Transverse colon (tissue), 3 donors: ENCODE measurements around the gene MYADM.
A peak's percentile ranks its signal among the peaks of the same experiment; 100 is the strongest.

ENCODE experiments used
- EP300 ChIP-seq: sonication (generic); formaldehyde crosslinking; IDR thresholded peaks from one replicate; pipeline ENCODE4 v1.6.1; 2017; ENCODE audit warnings: antibody characterized with exemption, low read depth
- POLR2A ChIP-seq: fragments of 450-650 bp; IDR thresholded peaks from one replicate; pipeline ENCODE4 v1.6.1; 2016; ENCODE audit warnings: antibody characterized with exemption, mild to moderate bottlenecking, moderate library complexity
- TF ChIP-seq, protein P1 (sequence below), 5 experiments: fragments of 200-600 bp in 3 of 5; fragments of 450-650 bp in 2 of 5; sonication (generic) in 3 of 5; IDR thresholded peaks; 1 replicate in 2 of 5; 2 replicates in 3 of 5; pipeline ENCODE4 v1.5.1; 2016 to 2017; ENCODE audit warnings: antibody characterized with exemption in 5 of 5, inconsistent platforms in 3 of 5, mild to moderate bottlenecking in 2 of 5, moderate library complexity in 1 of 5

DNA sequence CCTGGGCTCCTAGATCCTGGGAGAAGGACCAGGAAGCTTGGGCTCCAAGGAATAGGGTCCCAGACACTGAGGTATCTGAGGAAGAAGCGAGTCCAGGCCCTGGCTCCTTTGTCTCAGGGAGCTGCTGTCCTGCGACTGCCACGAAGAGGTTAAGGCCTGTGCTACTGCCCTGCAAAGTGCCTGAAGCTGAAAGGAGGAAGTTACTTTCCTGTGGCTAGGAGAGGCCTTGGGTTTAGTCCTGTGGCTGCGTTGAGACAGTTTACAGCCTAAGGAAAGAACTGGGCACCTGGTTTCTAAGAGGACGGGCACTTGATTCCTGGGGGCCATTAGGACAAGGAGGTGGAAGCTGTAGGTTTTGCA is 2.8 kb downstream of the MYADM start:
- TF ChIP-seq, protein P1, sequence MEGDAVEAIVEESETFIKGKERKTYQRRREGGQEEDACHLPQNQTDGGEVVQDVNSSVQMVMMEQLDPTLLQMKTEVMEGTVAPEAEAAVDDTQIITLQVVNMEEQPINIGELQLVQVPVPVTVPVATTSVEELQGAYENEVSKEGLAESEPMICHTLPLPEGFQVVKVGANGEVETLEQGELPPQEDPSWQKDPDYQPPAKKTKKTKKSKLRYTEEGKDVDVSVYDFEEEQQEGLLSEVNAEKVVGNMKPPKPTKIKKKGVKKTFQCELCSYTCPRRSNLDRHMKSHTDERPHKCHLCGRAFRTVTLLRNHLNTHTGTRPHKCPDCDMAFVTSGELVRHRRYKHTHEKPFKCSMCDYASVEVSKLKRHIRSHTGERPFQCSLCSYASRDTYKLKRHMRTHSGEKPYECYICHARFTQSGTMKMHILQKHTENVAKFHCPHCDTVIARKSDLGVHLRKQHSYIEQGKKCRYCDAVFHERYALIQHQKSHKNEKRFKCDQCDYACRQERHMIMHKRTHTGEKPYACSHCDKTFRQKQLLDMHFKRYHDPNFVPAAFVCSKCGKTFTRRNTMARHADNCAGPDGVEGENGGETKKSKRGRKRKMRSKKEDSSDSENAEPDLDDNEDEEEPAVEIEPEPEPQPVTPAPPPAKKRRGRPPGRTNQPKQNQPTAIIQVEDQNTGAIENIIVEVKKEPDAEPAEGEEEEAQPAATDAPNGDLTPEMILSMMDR (IDR thresholded peaks at IDR 0.05), result no peak
- TF ChIP-seq POLR2A (peak; percentile 62), EP300 (no peak)
